NCI-H524 treated with DMSO at 0.1 percent for 48 hours (cell line): ENCODE measurements around the gene SOX13.

Experiments
- DNase-seq: peaks from one replicate; lab custom pipeline; 2025; lab: John Stamatoyannopoulos, UW

SOX13 gene

DNA sequence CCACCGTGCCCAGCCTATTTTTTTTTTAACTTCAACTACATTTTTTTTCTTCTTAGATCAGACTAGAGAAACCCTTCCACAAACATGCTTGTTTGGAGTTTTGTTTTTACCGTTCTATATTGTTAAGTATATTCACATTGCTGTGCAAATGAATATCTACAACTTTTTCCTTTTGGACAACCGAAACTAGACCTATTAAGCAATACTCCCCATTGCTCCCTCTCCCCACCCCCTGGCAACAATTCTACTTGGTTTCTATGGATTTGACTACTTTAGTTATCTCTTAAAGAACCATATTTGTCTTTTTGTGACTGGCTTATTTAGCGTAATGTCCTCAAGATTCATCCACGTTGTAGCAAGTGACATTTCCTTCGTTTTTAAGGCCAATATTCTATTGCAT is 59.8 kb downstream of the SOX13 start:
- DNase-seq: no peak

DNA sequence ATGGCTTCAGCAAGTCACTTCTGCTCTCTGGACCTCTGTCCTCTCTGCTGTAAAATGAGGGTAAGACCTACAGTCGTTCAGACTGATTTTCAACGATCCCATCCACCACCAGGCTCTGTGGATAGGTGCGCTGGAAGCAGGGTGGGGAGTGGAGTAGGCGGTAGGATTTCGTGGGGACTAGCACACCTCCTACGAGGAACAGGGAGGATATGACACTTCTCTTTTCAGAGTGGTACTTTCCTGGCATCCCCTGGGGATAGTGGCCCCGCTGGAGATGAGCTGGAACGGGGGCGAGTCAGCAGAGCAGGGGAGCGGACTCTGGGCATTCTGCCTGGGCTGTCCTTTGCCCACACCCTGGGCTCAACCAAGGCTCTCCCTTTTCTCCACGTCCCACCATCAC is 61.2 kb downstream of the SOX13 start:
- DNase-seq: no peak

DNA sequence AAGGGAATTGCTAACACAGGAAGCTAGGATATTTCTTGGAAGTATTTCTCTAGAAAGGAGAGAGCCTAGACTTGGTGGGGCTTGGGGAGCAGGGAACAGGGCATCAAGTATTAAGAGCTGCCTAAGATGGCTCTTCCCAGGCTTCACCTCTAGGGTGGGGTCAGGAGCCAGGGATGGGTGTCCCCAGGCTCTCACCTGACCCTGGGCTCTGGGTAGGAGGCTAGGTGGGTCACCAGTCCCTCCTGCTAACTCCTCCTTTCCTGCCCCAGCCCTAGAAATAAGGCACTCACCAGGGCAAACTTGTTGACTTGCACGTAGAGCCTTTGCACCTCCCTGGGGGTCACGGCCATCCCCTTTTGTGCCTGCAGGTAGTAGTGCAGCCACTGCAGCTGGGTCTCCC is 63.9 kb downstream of the SOX13 start:
- no peak for DNase-seq

DNA sequence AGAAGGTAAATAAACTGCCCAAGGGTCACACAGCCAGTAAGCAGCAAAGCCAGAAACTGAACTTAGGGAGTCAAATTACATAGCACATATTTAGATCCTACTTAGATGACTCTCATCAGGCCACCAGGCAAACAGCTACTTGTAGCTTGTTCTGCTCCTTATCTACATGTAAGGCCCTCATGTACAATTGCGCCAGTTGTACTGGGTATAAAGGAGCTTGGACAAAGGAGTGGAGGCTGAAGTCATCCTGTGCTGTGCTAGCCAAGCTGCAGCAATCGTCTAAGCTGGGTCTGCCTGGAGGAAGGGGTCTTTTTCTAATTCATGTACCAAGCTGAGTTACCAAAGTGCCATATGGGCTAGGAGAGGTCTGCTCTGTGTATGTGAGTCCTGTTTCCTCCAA is 66.2 kb downstream of the SOX13 start:
- no peak for DNase-seq

DNA sequence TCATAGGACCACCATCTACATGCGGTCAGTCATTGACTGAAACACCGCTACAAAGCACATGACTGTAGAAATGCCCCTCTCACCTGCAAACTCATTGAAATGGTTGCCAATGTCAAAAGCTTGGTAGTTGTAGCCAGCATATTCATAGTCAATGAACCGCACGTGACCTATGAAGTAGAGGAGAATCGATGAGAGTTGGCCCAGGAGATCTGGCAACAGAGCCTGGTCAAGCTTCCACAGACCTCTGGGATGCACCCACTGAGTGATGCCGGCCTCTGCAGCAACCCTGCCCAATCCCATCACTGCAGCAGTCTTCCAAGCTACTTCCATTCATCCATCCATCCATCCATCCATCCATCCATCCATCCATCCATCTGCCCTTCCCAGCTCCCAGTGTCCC is 67.0 kb downstream of the SOX13 start:
- DNase-seq: no peak

DNA sequence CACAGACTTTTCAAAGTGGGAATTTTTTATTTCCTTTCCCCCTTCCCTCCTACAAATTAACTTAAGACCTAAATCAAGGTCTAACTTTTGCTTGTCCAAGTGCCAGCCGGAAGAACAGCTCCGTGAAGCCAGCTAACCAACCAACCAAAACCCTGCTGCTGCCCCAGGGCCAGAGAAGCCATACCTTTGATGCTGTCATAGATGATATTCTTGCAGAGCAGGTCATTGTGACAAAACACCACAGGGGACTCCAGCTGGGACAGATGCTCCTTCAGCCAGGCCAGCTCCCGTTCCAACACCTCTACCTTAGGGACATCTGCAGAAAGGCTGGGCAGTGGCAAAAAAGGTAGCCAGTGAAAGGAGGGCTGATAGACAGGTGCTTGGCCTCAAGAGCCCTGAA is 68.2 kb downstream of the SOX13 start:
- DNase-seq: no peak

DNA sequence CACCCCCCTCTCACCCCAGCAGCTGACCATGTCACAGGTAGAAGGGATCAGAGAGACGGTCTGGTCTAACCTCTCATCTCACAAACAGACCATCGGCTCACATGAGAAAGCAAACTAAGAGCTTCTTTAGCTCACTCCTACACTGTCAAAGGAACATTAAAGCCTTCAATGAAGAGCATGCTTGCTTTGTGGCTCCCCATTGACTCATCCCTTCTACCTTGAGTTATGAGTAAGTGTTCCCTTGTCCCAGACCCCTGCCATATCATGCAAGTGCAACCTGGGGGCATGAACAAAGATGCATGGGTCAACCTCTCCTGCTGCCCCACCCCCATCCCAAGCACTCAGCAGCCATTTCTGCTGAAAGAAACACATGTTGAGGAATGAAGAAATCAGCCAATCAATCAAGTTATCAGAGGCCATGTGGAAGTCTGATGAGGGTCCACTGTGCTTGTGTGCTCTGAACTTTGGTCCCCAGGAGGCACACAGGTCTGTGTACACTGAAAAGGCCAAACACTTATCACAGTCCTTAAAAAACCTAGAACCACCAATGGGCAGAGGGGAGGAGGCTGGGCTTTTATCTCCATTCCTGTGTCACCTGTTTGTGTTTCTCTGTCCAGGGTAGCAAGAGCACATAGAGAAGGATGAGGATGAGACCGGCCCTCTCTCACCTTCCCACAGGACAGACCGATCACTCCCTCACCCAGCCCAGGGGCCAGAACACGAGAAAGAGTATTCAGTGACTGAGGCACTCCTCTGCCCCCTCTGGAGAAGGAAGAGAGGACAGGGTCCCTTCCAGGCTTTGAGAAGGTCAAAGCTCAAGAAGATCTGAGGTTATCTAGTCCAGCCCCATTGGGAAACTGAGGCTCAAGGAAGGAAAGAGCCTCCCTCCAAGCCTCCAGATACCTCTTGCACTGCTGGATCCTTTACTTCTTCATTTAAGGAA is 69.4 kb downstream of the SOX13 start:
- DNase-seq: no peak

DNA sequence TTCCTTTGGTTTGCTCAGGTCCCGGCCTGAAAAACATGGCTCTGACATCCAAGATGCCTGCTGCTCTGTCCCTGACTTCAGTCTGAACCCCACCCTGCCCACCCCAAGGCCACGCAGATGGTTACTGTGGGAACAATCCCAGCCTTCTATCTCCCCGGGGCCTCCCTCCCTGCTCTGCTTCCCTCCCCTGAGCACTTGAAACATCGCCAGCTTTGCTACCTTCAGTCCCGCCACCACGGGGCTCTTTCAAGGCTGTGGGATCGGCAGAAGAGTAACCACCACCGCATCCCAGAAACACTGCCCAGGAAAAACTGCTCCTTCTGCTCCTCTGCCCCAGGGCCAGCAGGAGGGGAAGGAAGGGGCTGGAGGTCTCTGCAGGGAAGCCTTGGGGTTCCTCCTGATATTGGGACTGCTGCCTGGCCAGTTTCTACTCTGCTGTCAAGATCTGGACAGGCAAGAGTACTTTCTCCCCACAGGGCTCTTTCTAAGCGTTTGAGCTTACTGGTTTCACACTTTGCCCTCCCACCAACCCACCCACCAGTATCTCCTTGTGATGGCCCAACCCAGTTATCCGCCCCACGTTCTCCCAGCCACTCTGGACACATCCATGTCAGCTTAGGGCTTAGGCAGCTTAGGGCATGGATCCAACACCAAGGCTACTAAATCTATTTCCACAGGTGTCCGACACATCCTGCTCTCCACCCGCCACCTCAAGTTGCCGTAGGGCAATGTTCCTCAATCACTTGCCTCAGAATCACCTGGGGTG is 70.5 kb downstream of the SOX13 start:
- no peak for DNase-seq

DNA sequence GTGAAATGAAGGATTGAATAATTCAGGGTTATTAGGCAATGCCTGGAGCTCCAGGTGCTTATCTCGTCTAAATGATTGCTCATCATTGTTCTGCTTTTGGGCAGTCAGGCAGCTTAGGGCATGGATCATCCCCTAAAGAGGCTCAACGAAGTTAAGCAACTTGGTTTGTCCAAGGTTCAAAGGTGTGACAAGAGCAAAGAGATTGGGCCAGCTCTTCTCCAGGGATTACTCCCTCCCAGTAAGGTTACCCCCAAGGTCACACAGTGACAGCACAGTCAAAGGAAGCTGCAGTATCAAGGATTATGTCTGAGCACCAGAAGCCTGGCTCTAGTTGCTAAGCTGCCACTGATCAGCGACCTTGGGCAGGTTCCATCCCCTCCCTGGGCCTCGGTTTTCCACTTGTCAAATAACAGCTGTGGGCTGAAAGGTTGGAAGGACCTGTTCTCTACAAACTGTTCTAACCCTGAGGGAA is 72.2 kb downstream of the SOX13 start:
- DNase-seq: no peak

DNA sequence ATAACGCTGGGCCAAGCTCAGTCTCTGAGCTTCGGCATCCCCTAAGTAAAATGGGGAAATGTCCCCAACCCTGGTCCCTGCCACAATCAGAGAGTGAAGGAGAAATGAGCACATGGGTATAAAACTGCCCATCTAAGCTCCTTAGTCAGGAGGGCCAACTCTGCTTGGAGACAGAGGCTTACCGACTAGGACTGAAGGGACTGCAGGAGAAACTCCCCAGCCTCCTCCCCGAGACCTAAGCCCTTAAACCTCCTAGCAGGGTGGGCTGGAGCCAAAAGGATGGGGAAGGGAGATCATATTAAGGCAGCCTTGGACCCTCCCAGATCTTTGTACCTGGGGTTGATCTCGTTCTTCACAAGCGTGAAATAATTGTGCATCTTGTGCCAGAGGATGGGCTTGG is 73.4 kb downstream of the SOX13 start:
- no peak for DNase-seq

DNA sequence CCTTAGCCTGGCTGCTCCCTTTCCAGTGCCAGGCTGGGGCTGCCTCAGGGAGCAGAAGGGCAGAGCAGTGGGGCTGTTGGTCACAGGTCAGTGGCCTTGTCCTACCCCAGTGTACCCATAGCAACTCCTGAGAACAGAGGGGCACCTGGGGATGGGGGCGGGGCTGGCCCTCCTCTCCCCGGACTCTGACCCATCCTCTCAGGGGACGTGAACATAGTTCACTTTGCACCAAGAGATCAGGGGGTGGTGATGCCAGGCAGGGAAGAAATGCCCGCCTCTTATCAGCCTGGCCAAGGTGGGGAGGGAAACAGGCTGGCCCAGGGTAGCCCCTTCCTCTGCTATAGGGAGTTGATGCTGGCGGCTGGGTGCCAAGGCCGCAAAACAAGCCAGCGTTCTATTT is 74.0 kb downstream of the SOX13 start:
- DNase-seq: no peak

DNA sequence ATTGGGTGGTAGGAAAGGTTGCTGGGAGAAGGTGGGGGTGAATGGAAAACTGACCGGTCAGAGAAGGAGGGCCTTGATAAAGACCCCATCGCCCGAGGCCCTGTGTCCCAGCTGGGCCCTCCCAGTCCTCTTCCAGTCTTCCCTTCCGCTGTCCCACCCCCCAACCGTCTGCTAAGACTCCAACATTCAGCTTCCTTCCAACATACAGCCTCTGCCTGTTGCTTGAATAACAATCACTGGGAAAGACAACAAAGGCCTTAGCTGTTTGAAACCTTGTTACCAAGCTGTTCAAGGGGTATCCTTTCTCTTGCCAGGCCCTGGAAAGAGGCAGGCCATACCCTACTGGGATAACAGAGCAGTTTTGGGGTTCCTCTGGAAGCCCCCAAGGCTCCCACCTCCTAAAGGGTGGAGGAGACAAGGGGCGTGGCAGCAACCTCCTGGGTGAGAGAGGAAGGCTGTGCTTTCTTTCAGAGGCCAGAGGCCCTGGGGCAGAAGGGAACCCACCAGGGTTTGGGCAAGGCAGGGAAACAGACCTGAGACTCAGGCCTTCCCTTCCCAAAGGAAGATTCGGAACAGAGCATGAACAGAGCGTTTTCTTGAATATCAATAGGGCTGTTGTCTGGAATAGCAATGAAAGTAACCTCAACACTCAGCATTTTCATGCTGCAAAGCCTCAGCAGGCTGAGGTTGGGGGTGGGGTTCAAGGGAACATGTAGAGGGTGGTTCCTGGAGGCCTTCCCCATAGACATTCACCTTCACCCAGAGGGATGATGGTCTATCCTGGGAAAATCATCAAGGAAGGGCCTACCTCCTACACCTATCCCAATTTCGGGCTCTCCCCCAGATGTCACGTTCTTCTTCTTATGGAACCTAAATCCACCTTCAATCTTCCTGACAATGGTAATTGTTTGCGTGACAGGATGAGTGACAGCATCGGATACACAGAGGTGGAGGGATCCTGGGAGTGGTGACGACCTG is 74.8 kb downstream of the SOX13 start:
- no peak for DNase-seq

DNA sequence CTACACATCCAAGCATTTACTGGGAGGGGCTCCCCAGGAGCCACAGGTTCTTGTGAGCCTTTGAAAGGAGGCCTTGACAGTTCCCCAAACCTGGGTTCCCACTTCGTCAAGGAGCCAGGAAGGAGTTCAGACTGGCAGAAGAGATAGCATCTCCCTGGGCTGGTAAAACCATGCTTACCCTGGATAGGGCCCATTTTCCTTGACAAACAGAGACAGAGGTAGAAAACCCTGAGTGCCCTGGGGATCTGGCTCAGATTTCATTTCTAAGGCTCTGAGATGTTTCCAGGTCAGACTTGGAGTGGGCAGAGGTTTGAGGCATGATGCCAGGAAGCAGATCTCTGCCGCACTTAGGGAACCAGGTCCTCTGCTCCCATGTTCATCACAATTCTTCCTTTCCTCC is 76.2 kb downstream of the SOX13 start:
- DNase-seq: no peak

DNA sequence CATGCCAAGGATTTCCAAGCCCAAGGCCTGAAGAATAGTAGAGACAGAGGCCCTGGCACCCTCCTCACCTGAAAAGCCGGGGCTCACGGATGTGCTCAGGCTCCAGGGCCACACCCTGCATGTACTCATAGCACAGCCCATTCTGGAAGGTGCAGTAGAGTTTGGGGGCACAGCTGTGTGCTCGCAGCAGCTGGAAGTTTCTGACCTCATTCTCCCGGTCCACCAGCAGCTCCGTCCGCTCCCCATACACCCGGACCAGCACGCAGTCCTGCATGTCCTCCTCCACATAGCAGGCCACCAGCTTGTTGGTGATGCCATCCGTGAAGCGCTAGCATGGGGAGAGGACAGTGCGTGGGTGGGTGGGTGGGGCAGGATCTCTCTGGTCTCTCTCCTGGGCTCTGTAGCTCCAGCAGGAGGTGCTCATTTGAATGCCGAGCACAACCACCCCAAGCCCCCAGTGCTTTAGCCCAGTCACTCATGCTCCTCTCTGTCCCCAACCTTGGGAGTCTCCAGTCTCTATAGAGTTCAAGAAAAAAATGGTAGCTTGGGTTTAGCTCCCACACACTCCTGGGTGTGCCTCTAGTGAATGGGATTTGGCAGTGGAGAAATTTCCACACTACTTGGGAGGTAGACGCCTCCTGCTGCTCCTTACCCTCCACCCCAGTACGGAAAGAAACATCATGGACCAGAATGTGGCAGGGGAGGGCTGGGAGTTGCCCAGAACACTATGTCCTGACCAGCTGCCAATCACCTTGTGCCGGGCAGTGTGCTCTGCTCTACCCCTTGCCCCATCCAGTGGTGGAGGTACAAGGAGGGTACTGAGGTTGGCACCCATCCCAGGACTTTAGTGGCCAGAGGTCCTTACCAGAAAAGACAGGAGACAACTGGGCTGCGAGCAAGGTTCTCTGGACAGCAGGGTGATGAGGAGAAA is 77.0 kb downstream of the SOX13 start:
- no peak for DNase-seq

DNA sequence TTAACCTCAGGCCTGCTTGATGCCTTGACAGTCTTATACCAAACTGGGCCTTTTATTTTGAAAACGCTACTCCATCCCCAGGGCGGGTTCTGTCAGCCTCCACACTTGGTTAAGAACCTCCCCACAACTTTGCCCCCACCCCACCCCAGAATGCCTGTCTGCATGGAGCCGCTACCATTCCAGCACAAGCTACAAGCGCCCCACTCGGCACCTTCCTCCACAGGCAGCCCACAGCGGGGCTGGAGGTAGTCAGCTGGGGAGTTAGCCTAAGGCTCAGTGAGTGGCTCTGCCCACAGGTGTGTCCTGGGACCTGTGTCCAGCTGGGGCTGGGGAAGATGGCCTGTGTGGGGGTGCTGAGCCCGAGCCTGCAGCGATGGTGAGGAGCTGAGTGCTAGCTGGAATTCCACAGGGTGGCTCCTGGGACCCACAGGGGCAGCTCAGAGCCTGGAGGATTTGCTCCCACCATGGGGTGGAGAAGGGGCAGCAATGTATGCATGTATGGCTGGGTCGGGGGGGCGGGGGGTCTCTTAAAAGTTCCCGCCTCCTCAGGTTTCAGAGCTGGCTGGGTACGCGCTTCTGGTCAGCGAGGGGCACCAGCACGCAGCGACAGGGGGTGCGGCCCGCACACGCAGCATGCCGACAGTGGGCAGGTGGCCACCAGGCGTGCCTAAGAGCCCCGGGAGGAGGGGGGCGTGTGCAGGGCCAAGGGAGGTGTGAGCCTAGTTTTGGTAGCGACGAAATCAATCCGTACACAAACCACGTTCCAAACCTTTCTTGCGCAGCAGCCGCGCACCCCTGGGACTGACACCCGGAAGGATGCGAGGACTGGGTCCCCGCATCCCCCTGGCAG is 78.0 kb downstream of the SOX13 start:
- DNase-seq: no peak

DNA sequence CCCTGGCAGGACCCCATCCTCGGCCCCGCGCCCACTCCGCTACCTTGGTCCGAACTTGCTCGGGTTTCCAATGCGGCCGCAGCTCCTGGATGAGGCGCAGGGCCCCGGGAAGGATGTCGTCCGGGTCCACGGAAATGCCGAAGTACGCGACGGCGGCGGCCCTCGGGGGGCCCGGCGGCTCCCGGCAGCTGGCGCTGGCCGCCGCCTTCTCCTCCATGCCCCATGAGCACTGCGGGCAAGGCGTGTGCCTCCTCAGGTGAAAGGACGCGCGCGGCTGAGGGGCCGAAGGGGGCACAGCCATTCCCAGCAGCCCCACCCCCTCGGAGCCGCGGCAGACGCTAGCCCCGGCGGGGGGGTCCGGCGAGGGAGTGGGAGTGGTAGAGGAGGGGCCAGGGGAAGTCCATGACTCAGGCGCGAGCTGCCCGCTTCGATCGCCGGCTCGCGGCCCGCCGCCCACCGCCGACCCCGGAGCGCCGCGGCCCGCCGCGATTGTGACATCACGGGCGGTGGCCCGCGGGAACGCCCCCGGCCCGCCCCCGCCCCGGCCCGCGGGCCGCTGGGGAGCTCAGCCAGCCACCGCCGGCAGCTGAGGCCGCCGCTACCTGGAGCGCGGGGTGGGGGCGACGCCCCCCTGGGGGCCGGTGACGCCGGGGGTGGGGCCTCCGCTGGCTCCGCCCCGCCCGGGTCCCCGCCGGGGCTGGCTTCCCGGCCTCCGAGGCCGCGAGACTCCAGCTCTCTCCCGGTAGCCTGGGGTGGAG is 78.8 kb downstream of the SOX13 start, which contains the start of gene ETNK2:
TSS of gene ETNK2 (minus strand) at position 493 of the 758 bp plus-strand sequence. CDS start at position 301, 192 bp downstream.
- no peak for DNase-seq

DNA sequence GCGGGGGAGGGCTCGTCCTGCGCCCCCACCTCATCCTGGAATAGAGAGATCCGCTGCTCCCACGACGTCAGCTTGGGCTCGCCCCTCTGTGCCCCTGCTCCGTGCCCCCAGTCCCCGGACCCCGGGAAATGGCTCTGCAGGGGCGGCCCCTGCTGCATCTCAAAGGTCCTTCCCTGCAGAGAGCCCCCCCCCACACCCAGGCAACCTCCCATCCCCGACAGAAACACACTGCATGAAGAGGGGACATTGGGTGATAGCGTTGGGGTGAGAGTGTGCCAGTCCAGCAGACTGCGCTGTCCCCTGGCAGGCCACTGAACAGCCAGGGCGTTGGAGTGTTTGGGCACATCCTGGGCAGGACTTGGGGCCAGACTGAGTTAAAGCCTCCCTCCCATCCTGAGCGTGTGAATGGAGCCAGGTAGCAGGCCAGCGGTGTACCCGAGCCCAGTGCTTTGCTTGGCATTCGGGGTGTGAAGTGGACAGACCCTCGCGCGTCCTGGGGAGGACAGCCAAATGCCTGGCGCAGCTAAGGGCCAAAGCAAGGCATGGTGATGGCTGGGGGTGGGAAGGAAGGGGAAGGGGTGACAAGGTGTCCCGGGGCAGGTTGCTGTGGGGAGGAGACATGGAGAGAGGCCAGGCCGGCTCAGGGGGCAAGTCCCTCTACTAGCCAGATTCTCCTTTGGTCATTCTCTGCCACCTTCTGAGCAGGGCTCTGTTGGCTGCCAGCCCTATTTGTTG is 79.6 kb downstream of the SOX13 start:
- DNase-seq: no peak

DNA sequence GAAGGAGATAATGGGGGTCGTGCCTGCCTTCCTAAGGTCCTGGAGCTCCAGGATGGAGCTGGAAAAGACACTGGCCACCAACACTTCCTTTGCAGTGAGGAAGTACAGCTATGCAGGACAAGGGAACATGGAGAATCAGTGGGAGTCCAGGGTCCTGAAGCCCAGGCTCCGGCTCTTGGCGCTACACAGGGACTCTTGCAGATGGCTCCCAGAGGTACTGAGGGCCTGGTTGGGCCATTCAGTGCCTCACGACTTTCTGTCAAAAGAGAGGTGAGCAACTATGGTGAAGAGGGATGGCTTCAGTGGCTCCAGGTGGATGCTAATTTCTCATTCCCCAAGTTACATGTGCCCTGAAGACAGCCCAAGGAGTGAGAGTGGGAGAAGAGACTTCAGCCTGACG is 80.8 kb downstream of the SOX13 start:
- DNase-seq: no peak
